Measurements from ENCODE around the gene HOXC9.

Gene HOXC9

DNA sequence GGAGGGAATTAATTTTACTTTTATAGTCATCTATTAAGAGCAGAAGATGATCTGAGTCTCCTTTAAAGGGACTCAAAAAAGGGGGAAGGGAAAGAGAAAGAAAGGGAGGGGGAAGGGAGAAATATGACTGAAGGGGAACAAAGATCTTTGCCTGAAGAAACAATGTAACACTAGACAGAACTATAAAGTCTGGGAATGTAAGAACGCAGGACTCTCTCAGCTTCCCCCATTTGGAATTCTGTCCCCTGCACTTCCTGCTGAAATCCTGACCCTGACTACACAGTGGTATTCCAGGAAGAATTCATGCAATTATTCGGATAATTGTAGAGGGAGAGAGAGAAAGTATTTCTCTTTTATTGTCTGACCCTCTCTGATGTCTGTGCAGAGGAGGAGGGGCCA, 35.6 kb upstream of the HOXC9 start:
- no peak for DNase-seq (ENCODE audit: extremely low read depth, low read depth)
- no peak for TF ChIP-seq CTCF (IDR thresholded peaks at IDR 0.05; ENCODE audit: low read depth, low read length)

- DNase-seq (ENCODE audit: extremely low read depth, low read depth): no peak
- no peak for TF ChIP-seq CTCF (IDR thresholded peaks at IDR 0.05; ENCODE audit: low read depth, low read length)
Observed at GRCh38 chr12:53965281-53966084, 34.5 kb upstream of the HOXC9 start.

- TF ChIP-seq CTCF (IDR thresholded peaks at IDR 0.05; ENCODE audit: low read depth, low read length): no peak
- no peak for DNase-seq (ENCODE audit: extremely low read depth, low read depth)
Observed at GRCh38 chr12:53966085-53966384, 33.9 kb upstream of the HOXC9 start.

GRCh38 chr12:53966385-53967133, 33.4 kb upstream of the HOXC9 start:
- DNase-seq (ENCODE audit: extremely low read depth, low read depth): no peak
- no peak for TF ChIP-seq CTCF (IDR thresholded peaks at IDR 0.05; ENCODE audit: low read depth, low read length)

GRCh38 chr12:53967421-53967925, 32.5 kb upstream of the HOXC9 start:
- TF ChIP-seq CTCF (IDR thresholded peaks at IDR 0.05; ENCODE audit: low read depth, low read length): no peak
- no peak for DNase-seq (ENCODE audit: extremely low read depth, low read depth)

DNA sequence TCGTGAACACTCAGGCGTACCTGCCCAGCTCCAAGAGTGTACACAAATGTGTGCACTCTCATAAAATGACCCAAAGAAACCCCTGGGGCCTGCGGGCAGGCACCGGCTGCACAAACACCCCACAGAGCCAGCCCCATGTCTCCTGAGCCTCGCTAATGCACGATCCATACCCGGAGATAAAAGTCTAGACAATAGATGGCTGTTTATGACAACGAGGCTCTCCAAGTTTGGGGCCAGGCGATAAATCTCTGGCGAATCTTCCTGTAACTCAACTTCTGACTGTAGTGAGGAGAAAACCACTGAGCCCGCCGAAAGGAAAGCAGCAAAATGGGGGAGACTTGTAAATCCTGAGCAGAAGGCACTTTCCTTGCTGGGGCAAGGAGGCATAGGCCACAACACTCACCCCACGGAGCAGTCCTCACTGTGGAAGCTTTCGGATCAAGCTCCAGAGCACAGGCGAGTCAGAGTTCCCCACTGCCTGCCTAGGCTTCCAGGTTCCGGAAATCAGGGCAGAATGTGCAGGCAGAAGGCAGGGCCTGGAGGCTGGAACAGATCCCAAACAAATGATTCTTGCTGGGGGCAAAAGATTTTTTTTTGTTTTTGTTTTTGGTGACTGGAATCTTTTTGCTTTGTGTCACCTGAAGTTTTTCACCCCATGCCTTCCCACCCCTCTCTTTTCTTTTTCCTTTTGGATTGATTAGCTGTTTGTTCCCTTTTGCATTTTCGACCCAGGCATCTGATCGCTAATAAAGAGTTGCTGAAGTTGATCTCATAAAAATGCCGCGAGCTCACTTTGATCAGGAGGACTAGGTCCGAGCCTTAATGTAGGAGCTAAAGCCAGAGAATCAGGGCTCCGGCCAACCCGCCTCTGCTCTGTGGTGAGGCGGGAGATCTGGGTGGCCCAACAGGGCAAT, 31.5 kb upstream of the HOXC9 start:
- no peak for DNase-seq (ENCODE audit: extremely low read depth, low read depth)
- TF ChIP-seq CTCF (IDR thresholded peaks at IDR 0.05; ENCODE audit: low read depth, low read length): no peak
